Measurements from ENCODE around the gene RGS8.

DNA sequence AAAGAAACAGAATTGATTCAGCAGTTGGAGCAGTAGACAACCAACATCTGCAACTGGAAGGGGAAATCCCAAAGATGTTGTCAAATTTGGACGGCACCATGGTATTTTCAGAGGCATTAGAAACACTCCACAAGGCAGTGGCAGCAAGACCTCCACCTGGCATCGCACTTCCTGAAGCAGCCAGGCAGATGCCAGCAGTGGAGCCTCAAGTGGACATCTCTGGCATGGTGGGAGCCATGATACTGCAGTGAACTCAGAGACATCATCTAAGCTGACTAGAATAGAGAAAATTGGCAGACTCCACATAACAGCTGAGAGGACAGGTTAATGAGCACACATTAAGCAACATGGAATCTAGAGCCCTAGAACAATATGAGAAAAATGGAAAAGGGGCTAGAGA lies 33.9 kb upstream of the RGS8 start:
- no peak for TF ChIP-seq CTCF (IDR thresholded peaks at IDR 0.05)
- TF ChIP-seq POLR2A (IDR thresholded peaks at IDR 0.05) = no peak
